ENCODE data around the gene PAMR1.

DNA sequence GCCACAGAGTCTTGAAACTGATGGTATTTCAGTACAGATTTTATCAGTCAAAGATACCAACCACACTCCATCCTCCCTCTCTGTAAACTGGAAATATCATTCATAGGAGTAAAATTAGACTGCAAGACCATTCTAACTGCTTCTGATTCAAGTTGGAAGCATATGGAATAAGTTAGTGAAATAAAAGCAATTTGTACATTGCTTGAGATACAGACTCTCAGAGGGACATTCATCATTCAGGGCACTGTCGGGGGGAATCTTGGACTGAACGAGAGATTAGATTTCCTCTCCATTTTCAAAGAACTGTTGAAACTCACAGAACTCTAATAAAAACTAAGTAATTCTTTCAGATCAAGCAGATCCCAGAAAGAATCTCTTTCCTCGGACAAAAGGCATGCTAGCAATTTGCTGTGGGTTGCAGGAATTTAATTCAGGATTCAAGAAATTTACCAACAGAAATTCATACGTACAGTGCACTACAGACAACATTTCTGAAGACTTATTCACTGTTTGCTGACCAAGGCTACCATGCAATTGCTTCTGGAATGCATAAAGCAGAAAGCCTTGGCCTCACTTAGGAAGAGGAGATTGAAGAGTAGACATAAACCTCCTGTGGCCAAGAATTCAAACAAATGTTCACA lies 34.1 kb downstream of the PAMR1 start:
- TF ChIP-seq EZH2 (IDR thresholded peaks at IDR 0.05; ENCODE audit: borderline replicate concordance, low read depth, low read length, poor library complexity, severe bottlenecking), result no peak
- TF ChIP-seq, protein P1, sequence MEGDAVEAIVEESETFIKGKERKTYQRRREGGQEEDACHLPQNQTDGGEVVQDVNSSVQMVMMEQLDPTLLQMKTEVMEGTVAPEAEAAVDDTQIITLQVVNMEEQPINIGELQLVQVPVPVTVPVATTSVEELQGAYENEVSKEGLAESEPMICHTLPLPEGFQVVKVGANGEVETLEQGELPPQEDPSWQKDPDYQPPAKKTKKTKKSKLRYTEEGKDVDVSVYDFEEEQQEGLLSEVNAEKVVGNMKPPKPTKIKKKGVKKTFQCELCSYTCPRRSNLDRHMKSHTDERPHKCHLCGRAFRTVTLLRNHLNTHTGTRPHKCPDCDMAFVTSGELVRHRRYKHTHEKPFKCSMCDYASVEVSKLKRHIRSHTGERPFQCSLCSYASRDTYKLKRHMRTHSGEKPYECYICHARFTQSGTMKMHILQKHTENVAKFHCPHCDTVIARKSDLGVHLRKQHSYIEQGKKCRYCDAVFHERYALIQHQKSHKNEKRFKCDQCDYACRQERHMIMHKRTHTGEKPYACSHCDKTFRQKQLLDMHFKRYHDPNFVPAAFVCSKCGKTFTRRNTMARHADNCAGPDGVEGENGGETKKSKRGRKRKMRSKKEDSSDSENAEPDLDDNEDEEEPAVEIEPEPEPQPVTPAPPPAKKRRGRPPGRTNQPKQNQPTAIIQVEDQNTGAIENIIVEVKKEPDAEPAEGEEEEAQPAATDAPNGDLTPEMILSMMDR (conservative IDR thresholded peaks at IDR 0.05; ENCODE audit: low read depth, low read length), result no peak

Data from A673 (cell line).